Stimulated activated CD4-positive, alpha-beta T cell treated with anti-CD3 and anti-CD28 coated beads, Interleukin-1b, Interleukin-23, amount 100 ng/mL, for 4 hours (primary cell): ENCODE results near the gene CNIH4.
A peak's percentile ranks its signal among the peaks of the same experiment; 100 is the strongest.
"Not testable (repeated sequence)": the region's sequence is repeated elsewhere in the genome, so short reads cannot be mapped to it uniquely, and the experiment has no call there.

ENCODE experiments used
- DNase-seq, 2 donors: peaks; one replicate each; pipeline ENCODE4 v3.0.0-alpha.2; 2020; ENCODE audit warnings: low read depth in 2 of 2

Gene CNIH4

DNA sequence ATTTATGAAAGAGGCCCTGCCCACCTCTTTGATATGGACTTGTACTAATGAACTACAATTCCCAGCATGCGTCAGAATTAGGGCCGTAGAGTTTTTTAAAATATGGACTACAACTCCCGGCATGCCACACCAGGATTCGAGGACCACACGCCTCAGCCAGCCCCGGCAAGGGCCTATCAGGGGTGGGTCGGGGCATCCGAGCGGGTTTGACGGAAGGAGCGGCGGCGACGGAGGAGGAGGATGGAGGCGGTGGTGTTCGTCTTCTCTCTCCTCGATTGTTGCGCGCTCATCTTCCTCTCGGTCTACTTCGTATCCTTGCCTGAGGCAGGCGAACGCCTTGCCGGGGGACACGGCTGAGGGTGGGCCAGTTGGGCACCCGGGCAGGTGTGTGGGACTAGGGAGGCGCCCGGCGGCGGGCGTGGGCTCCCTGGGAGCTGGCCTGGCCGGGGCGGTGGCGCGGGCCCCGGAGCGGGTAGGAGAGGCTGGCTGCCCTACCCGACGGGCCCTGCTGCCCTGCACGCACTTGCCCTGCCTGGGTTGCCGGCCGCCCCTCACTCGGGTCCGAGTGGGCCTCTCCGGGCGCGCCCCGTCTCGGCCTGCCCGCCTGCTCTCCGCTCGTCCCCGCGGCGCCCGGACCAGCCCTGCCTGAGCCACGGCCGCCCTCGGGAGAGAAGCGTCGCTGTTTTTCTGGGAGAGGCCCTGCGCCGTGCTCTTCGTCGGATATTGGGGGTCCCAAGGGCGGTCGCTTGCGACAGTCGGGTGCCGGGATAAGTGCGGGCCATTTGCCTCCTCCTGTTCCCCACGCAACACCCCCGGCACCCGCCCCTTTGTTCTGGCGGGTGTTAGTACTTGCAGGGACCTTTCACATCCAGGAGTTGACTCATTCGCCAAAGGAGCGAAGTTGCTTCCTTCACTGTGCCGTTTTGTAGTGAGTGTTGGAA lies at the start of gene CNIH4:
TSS of gene CNIH4 (plus strand) at position 195 of the 941 bp plus-strand sequence. CDS start at position 241, 46 bp downstream.
- DNase-seq, result peak; percentile 79 to 82

- no peak for DNase-seq
Observed at GRCh38 chr1:224308064-224308463, 48.6 kb upstream of the CNIH4 start.

- DNase-seq, result not testable (repeated sequence)
Observed at GRCh38 chr1:224311503-224311902, 45.2 kb upstream of the CNIH4 start.

GRCh38 chr1:224312025-224312424 lies 44.7 kb upstream of the CNIH4 start:
- no peak for DNase-seq

DNA sequence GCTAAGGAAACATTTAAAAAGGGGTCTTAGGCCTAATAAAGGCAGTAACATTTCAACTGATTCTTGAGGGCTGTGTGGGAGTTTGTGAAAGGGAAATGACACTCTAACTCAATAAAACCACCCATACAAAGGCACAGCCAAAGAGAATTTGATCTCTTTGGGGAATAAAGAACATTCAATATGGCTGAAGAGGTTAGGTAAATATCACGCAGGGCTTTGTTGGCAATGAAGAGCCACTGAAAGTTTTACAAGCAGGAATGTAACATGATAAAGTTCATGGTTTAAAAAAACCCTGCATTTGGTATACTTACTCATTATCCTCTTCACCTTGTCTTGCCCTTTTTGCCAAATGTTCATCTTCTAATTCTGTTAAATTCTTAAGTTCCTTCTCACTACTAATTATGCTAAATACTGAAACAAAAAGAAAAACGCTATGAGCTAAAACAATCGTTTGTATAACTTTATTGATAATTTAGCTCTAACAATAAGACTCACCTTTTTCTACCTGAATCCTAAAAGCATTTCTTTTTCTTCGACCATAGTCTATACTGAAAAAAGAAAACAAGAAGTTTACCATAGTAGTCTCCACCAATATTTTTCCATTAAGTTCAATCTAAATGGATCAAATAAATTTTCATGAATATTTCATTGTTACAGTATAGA lies 39.2 kb upstream of the CNIH4 start:
- DNase-seq, result no peak

- DNase-seq, result no peak
Observed at GRCh38 chr1:224321706-224322105, 35.0 kb upstream of the CNIH4 start.

- DNase-seq, result no peak
Observed at GRCh38 chr1:224325959-224326358, 30.7 kb upstream of the CNIH4 start.

DNA sequence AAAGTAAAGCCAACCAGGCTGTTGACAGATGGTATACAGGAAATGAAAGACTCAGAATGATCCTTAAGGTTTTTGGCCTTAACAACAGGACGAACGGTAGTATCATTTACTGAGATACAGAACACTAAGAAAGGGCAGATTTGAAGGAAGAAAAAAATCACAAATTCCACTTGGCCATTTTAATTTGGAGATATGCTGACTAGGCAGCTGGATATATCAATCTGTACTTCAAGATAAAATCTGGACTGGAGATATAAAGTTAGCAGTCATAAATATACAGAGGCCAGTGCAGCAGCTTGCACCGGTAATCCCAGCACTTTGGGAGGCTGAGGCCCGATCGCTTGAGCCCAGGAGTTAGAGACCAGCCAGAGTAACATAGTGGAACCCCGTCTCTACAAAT lies 28.0 kb upstream of the CNIH4 start:
- DNase-seq, result no peak

DNA sequence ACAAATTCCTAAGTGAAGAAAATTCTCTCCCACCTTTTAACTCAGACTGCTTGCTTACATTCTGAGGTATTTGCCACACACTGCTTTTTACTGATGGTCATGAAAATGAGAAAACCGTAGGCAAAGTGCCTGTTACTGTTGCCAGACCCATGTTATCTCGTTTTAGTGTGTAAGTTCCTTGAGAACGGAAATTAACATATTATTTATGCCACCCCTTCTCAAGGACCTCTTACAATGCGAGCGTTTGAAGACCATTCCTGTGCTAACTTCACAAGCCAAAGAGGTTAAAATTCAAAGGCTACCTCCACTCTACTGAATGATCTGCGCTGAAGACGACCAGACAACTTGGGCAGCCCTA lies 27.2 kb upstream of the CNIH4 start:
- DNase-seq, result no peak

- DNase-seq, result peak; percentile 63 to 71
Observed at GRCh38 chr1:224329842-224330753, 26.6 kb upstream of the CNIH4 start, which contains the start of gene NVL. Gene NVL (minus strand): TSS chr1:224330172. CDS start chr1:224330127, 45 bp downstream.

DNA sequence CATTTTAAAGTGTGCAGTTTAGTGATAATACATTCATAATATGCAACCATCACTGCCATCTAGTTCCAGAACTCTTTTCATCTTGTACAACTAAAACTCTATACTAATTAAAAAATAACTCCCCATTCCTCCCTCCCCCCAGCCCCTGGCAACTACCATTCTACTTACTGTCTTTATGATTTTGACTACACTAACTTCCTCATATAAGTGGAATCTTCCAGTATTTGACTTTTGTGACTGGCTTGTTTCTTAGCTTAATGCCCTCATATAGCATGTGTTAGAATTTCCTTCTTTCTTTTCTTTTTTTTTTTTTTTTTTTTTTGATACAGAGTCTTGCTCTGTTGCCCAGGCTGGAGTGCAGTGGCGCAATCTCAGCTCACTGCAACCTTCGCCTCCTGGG lies 25.4 kb upstream of the CNIH4 start:
- no peak for DNase-seq

GRCh38 chr1:224331824-224332223 lies 24.9 kb upstream of the CNIH4 start:
- DNase-seq, result no peak

- no peak for DNase-seq
Observed at GRCh38 chr1:224333309-224333926, 23.3 kb upstream of the CNIH4 start.

DNA sequence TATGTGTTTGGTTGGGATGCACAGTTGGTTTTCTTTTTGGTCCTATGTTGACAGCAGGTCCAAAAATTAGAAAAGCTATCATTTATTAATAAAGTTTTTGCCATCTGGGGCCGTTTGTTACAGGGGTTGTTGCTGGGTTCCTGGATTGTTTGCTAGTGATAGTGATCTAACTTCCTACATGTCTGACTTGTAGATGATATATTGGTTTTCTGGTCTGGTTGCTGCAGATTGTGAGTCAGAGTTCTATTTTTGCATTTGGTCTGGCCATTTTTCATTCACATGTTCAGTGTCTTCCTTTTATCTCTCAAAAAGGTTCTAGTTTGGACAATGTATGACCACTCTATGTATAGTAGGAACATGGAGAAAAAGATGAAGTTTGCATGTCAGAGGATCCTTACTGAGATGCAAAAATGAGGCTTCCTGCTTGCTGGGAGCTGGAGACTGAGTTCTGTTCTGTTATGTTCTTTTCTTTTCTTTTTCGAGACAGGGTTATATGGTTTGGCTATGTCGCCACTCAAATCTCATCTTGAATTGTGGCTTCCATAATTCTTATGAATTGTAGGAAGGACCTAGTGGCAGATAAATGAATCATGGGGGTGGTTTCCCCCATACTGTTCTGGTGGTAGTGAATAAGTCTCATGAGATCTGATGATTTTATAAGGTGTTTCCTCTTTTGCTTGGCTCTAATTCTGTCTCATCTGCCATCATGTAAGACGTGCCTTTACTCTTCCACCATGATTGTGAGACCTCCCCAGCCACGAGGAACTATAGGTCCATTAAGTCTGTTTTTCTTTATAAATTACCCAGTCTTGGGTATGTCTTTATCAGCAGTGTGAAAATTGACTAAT lies 22.5 kb upstream of the CNIH4 start:
- no peak for DNase-seq

DNA sequence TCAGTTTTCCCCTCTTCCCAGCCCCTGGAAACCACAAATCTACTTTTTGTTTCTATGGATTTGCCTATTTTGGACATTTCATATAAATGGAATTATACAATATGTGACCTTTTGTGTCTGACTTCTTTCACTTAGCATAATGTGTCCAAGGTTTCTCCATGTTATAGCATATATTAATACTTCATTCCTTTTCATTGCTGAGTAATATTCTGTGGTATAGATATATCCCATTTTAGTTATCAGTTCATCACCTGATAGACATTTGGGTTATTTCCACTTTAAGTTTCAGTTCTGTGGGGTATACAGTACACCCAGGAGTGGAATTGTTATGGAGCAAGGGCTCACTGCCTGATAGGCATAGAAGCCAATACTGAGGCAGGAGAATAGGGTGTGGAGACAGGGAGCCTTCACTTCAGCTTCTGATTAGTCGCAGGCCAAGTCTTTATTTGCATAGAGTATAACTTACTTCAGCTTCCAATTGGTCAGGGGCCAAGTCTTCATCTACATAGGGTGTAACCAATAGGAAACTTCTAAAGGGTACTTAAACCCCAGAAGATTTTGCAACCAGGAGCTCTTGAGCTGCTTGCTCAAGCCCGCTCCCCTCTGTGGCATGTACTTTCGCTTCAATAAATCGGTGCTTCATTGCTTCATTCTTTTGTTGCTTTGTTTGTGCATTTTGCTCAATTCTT lies 18.4 kb upstream of the CNIH4 start:
- DNase-seq, result no peak

DNA sequence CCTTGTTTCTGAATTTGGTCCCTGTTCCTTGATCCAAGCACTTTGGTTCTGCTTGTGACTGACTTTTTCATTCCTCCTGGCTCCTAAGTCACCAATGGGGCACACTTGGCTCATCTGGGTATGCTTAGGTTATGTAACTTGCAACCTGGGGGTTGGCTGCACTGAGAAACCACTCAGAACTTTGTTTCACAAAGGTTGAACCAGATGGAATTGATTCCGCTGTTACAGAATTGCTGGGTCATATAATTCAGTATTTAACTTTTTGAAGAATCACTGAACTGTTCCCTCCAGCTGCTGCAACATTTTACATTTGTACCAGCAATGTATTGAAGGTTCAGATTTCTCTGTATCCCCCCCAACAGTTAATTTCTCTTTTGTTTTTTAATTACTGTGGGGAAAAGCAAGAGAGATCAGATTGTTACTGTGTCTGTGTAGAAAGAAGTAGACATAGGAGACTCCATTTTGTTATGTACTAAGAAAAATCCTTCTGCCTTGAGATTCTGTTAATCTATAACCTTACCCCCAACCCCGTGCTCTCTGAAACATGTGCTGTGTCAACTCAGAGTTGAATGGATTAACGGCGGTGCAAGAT lies 17.1 kb upstream of the CNIH4 start:
- no peak for DNase-seq

- peak; percentile 9 to 12 for DNase-seq
Observed at GRCh38 chr1:224340453-224341384, 16.0 kb upstream of the CNIH4 start.

GRCh38 chr1:224343679-224344078 lies 13.0 kb upstream of the CNIH4 start:
- DNase-seq, result no peak
